Caco-2 (cell line): ENCODE results near the gene ACOX3. TPM values are rescaled to one million over a fixed set of nuclear protein-coding genes. Genes with fewer than 3 reads are reported as not detected.

Source experiments
- BruUV-seq: library from RNA; stranded (reverse); fragments of 400-500 nt; replicated peaks from 2 replicates; lab custom pipeline; 2021; lab: Mats Ljungman, UMichigan
- CTCF ChIA-PET: fragments of 300-600 bp; sonication (Branson Sonifier 250); formaldehyde crosslinking; loops from one replicate; lab custom pipeline; 2022; ENCODE audit warnings: antibody characterized with exemption; lab: Charles Lee
- POLR2A ChIA-PET: fragments of 300-600 bp; sonication (Branson Sonifier 250); formaldehyde crosslinking; loops from one replicate; lab custom pipeline; 2022; ENCODE audit warnings: antibody characterized with exemption; lab: Charles Lee
- DNase-seq, 2 experiments: peaks; one replicate each; pipeline versions ENCODE4 v3.0.0 to v3.0.0-alpha.2; 2020 to 2022
- H3K27me3 ChIP-seq: replicated peaks from 2 replicates; pipeline ENCODE4 v1.6.0; 2011; ENCODE audit warnings: low read length; ENCODE audit not compliant: control insufficient read depth, insufficient read depth
- H3K36me3 ChIP-seq: 2 replicates; pipeline ENCODE4 v1.5.1; 2011; ENCODE audit warnings: low read length; ENCODE audit not compliant: control insufficient read depth, insufficient read depth
- H3K4me1 ChIP-seq: fragments of 250-450 bp; sonication (Bioruptor Pico); 2 replicates; pipeline ENCODE4 v1.5.1; 2020; ENCODE audit warnings: mild to moderate bottlenecking
- H3K4me3 ChIP-seq: 2 replicates; pipeline ENCODE4 v1.5.1; 2011; ENCODE audit warnings: low read depth, mild to moderate bottlenecking, control low read depth, low read length
- H3K9me3 ChIP-seq: fragments of 250-450 bp; sonication (Bioruptor Pico); 2 replicates; pipeline ENCODE4 v1.5.1; 2020; ENCODE audit warnings: mild to moderate bottlenecking, moderate library complexity
- H3K27ac Mint-ChIP-seq: one replicate; pipeline ENCODE4 v1.8.0; 2022; ENCODE audit warnings: mixed read lengths; ENCODE audit not compliant: unreplicated experiment
- H3K27me3 Mint-ChIP-seq: one replicate; pipeline ENCODE4 v1.8.0; 2022; ENCODE audit warnings: mixed read lengths; ENCODE audit not compliant: insufficient read depth, unreplicated experiment
- H3K36me3 Mint-ChIP-seq: one replicate; pipeline ENCODE4 v1.8.0; 2022; ENCODE audit warnings: mild to moderate bottlenecking, mixed read lengths; ENCODE audit not compliant: insufficient read depth, unreplicated experiment
- H3K4me1 Mint-ChIP-seq: one replicate; pipeline ENCODE4 v1.8.0; 2022; ENCODE audit warnings: low read depth, mixed read lengths; ENCODE audit not compliant: unreplicated experiment
- H3K4me3 Mint-ChIP-seq: one replicate; pipeline ENCODE4 v1.8.0; 2022; ENCODE audit warnings: mild to moderate bottlenecking, moderate library complexity, mixed read lengths; ENCODE audit not compliant: unreplicated experiment
- H3K9me3 Mint-ChIP-seq: one replicate; pipeline ENCODE4 v1.8.0; 2022; ENCODE audit warnings: mixed read lengths; ENCODE audit not compliant: unreplicated experiment
- intact Hi-C: fragments of 100-400 bp; cut with micrococcal nuclease; formaldehyde crosslinking; loops from one replicate; pipeline ENCODE4 v1.10.0; 2022; ENCODE audit not compliant: unreplicated experiment
- total RNA-seq: library from RNA; stranded (reverse); gene quantifications from 2 replicates; pipeline ENCODE4 v1.2.3, GENCODE V29; 2022
- TF ChIP-seq, protein P1 (sequence below), 2 experiments: fragments of 200-600 bp in 1 of 2; IDR thresholded peaks; 1 replicate in 1 of 2; 2 replicates in 1 of 2; pipeline versions ENCODE4 v1.5.1 to v1.8.0; 2011 to 2022; ENCODE audit warnings: antibody characterized with exemption in 1 of 2, control low read depth in 1 of 2, inconsistent platforms in 1 of 2, low read depth in 1 of 2, low read length in 1 of 2, mild to moderate bottlenecking in 1 of 2, moderate library complexity in 1 of 2; ENCODE audit not compliant: insufficient read depth in 1 of 2, severe bottlenecking in 1 of 2, unreplicated experiment in 1 of 2

ACOX3 gene
- total RNA-seq, 1 experiment from 2014 or later: 11.5 TPM

- H3K4me1 ChIP-seq: no peaks in the 10 kb centered on the region
- no peaks in the 10 kb centered on the region for H3K27me3 ChIP-seq
- H3K4me1 Mint-ChIP-seq: no peaks in the 10 kb centered on the region
- H3K4me3 Mint-ChIP-seq: no peak overlapping the region
- H3K4me3 ChIP-seq: no peak overlapping the region
- TF ChIP-seq, protein P1, sequence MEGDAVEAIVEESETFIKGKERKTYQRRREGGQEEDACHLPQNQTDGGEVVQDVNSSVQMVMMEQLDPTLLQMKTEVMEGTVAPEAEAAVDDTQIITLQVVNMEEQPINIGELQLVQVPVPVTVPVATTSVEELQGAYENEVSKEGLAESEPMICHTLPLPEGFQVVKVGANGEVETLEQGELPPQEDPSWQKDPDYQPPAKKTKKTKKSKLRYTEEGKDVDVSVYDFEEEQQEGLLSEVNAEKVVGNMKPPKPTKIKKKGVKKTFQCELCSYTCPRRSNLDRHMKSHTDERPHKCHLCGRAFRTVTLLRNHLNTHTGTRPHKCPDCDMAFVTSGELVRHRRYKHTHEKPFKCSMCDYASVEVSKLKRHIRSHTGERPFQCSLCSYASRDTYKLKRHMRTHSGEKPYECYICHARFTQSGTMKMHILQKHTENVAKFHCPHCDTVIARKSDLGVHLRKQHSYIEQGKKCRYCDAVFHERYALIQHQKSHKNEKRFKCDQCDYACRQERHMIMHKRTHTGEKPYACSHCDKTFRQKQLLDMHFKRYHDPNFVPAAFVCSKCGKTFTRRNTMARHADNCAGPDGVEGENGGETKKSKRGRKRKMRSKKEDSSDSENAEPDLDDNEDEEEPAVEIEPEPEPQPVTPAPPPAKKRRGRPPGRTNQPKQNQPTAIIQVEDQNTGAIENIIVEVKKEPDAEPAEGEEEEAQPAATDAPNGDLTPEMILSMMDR (IDR thresholded peaks at IDR 0.05; ENCODE audit: insufficient read depth in 1 of 2, low read depth in 1 of 2, low read length in 1 of 2, severe bottlenecking in 1 of 2, unreplicated experiment in 1 of 2): no peak
- peaks cover 9% of the 10 kb centered on the region for H3K9me3 Mint-ChIP-seq
- BruUV-seq: no TSS peak
- no peak overlapping the region for H3K27ac Mint-ChIP-seq
- intact Hi-C loops: no loop called here
- CTCF ChIA-PET: no interaction called here
- POLR2A ChIA-PET: no interaction called here
- H3K36me3 ChIP-seq: no peaks in the 10 kb centered on the region
- peaks cover 9% of the 10 kb centered on the region; the same call in 1 of the 2 replicates for H3K9me3 ChIP-seq
- no peak for DNase-seq
- no peaks in the 10 kb centered on the region for H3K36me3 Mint-ChIP-seq
- H3K27me3 Mint-ChIP-seq: no peaks in the 10 kb centered on the region
Observed at GRCh38 chr4:8329859-8330761, 110.4 kb downstream of the ACOX3 start.

- no peaks in the 10 kb centered on the region for H3K36me3 ChIP-seq
- no peaks in the 10 kb centered on the region for H3K27me3 ChIP-seq
- no TSS peak for BruUV-seq
- Mint-ChIP-seq H3K9me3 (peaks cover 9% of the 10 kb centered on the region), H3K27me3 (no peaks in the 10 kb centered on the region), H3K4me1 (no peaks in the 10 kb centered on the region), H3K27ac (no peak overlapping the region), H3K4me3 (no peak overlapping the region), H3K36me3 (no peaks in the 10 kb centered on the region)
- peaks cover 9% of the 10 kb centered on the region; the same call in 1 of the 2 replicates for H3K9me3 ChIP-seq
- no peak for DNase-seq
- ChIA-PET POLR2A (no interaction called here), CTCF (no interaction called here)
- no peak overlapping the region for H3K4me3 ChIP-seq
- intact Hi-C loops: no loop called here
- TF ChIP-seq, protein P1 (IDR thresholded peaks at IDR 0.05; ENCODE audit: insufficient read depth in 1 of 2, low read depth in 1 of 2, low read length in 1 of 2, severe bottlenecking in 1 of 2, unreplicated experiment in 1 of 2): no peak
- no peaks in the 10 kb centered on the region for H3K4me1 ChIP-seq
Observed at GRCh38 chr4:8329560-8329858, 111.0 kb downstream of the ACOX3 start.

- intact Hi-C loops: no loop called here
- ChIA-PET POLR2A (no interaction called here), CTCF (no interaction called here)
- TF ChIP-seq, protein P1 (IDR thresholded peaks at IDR 0.05; ENCODE audit: insufficient read depth in 1 of 2, low read depth in 1 of 2, low read length in 1 of 2, severe bottlenecking in 1 of 2, unreplicated experiment in 1 of 2): no peak
- Histone ChIP-seq H3K27me3 (no peaks in the 10 kb centered on the region), H3K9me3 (peaks cover 9% of the 10 kb centered on the region; the same call in 1 of the 2 replicates), H3K4me3 (no peak overlapping the region), H3K36me3 (no peaks in the 10 kb centered on the region), H3K4me1 (no peaks in the 10 kb centered on the region)
- Mint-ChIP-seq H3K4me3 (no peak overlapping the region), H3K4me1 (no peaks in the 10 kb centered on the region), H3K27ac (no peak overlapping the region), H3K9me3 (peaks cover 9% of the 10 kb centered on the region), H3K27me3 (no peaks in the 10 kb centered on the region), H3K36me3 (no peaks in the 10 kb centered on the region)
- no TSS peak for BruUV-seq
- peak in 1 of 2 experiments; percentile 28 for DNase-seq
Observed at GRCh38 chr4:8328866-8329559, 111.5 kb downstream of the ACOX3 start.
